Choroid plexus epithelial cell (primary cell): ENCODE data around the gene IGF2.

Experiments
- DNase-seq: peaks from one replicate; pipeline ENCODE4 v3.0.0-alpha.2; 2010; ENCODE audit warnings: low read depth
- H3K4me3 ChIP-seq: 2 replicates; pipeline ENCODE4 v1.5.1; 2011; ENCODE audit warnings: low read depth, mild to moderate bottlenecking, control low read depth, low read length, moderate library complexity
- TF ChIP-seq, protein P1 (sequence below): conservative IDR thresholded peaks from 2 replicates; pipeline ENCODE4 v1.5.1; 2011; ENCODE audit warnings: low read depth, mild to moderate bottlenecking, control low read depth, inconsistent platforms, low read length, moderate library complexity

Gene IGF2

DNA sequence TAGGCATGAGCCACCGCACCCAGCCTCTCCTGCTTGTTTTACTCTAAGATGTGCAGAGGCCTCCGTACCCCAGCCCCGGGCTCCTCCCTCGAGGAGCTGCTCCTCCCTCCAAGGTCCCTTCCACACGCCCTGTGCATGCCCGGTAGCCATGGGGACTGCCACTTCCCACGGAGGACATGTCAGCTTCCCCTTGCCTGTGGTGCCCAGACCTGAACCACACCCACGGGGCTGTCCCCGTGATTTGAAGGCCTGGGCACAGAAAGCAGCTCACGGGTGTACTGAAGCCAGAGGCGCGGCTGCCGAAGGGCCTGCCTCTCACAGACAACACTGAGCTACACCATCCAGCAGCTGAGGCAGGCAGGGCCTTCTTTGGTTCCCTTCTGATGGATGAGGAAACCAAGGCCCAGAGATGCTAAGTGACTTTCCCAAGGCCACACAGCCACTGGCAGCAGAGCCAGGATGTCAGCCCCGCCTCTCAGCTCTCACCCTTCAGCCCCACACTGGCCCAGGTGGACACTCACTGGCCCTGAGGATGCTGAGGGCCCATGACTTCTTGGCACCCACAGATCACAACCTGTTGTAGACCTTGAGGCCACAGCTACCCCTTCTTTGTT, 14.5 kb upstream of the IGF2 start:
- no peak for DNase-seq
- H3K4me3 ChIP-seq: no peak overlapping the region
- TF ChIP-seq, protein P1, sequence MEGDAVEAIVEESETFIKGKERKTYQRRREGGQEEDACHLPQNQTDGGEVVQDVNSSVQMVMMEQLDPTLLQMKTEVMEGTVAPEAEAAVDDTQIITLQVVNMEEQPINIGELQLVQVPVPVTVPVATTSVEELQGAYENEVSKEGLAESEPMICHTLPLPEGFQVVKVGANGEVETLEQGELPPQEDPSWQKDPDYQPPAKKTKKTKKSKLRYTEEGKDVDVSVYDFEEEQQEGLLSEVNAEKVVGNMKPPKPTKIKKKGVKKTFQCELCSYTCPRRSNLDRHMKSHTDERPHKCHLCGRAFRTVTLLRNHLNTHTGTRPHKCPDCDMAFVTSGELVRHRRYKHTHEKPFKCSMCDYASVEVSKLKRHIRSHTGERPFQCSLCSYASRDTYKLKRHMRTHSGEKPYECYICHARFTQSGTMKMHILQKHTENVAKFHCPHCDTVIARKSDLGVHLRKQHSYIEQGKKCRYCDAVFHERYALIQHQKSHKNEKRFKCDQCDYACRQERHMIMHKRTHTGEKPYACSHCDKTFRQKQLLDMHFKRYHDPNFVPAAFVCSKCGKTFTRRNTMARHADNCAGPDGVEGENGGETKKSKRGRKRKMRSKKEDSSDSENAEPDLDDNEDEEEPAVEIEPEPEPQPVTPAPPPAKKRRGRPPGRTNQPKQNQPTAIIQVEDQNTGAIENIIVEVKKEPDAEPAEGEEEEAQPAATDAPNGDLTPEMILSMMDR: no peak

DNA sequence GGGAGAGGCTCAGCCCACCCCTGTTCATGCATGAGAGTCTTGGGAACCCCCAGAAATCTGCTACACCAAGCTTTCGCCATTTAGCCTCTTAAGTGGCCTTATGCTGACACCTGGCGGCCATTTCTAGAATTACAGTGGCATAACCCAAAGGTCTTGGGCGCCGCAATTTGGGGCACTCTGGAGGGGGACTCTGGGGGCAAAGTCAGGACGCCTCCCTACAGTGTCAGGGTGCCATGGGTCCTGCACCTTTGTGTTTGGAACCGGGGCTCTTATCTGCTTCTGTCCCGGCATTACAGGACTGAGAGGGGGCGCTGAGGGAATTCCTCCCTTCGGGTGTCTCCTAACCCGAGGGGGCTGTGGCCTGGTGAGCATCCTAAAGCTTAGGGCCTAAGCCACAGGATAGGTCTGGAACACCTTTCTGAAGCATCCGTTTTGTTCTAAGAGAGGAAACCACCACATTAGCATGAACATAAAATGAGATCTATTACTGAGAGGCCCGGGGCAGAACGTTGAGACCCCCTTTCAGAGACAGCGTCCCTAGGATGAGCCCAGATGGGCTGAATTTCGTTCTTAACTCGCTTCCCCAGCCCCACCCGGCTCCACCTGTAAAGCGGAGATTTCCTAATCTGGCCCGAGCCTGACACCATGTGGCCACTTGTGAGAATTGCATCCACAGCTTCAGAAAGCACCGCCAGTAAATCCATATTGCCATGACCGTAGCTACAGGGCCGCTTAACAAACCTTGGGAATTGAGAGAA, 12.5 kb upstream of the IGF2 start:
- TF ChIP-seq, protein P1: peak; percentile 85
- H3K4me3 ChIP-seq: no peak overlapping the region
- peak; percentile 82 for DNase-seq

DNA sequence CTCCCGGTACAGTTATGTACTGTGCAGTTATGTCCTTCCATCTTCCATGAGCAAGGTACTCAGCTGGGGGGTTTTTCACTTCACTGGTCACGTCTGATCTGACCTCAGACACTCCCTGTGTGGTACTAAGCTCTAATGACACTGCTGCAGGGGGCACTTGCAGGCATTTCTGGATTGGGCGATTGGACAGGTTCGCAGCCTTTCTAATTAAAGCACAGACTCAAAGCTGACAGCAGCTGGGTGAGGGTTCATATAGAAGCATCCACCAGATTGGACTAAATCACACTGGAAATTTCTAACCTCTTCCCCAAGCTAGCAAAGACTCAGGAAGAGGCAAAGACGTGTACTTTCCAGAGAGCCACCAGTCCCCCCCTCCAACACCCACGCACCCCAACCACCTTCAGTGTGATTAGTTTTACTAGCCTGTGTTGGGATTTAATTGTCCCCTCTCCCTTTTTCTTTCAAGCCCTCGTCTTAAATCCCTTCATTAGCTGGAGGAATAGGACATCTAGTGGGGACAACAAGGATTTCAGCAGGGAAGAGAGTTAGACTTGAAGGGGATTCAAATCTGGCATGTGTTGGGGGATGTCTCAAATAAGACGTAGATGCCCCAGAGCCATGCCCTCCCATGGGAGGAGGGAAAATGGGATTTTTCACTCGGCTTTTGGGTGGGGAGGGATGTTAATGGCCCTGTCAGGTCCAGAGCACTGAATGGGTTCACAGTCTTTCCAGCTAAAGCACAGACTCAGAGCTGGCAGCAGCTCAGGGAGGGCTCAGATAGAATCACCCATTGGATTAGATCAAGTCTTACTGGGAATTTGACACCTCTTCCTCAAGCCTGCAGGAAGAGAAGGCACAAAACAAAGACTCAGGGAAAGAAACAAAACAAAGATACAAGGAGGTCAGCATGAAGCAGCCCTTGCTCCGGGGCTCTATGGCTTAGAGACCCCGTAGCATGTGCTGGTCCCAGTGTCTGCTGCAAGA, 11.0 kb upstream of the IGF2 start:
- DNase-seq: peak; percentile 87
- H3K4me3 ChIP-seq: no peak overlapping the region
- TF ChIP-seq, protein P1: peak; percentile 82

DNA sequence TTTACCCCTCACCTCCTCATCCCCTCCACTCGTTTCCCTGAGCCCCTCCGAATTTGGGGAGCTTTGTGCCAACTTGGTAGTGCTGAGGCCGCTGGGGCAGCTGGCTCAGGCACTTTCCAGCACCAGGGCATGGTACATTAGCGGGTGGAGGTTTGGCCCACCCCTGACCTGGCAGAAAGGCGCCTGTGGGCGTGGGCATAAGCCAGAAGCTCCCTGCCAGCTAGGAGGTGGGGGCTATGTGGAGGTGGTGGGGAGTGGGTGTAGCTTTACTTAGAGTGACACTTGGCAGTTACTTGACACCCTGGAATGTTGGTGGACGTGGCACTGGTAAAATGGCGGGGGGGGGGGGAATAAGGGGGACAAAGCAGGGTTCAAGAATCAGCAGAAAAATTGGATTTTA, 10.3 kb upstream of the IGF2 start:
- H3K4me3 ChIP-seq: no peak overlapping the region
- no peak for DNase-seq
- TF ChIP-seq, protein P1: no peak

DNA sequence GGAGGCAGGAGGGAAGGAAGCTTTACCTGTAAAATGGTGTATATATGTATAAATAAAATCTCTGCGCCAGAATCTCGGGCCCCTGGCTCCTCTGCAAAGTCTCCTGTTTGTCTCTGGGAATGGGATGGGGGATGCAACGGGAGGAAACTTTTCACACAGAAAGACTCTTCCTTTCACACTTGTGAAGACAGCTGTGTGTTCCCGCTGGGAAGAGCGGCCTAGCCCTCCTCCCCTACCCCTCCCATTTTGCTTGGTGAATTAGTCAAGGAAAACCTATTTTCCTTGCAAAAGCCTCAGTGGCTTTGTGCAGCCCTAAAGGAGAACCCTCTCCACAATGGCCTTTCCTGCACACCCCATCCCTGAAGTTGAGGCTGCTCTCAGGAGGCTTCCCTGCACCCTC, 9.4 kb upstream of the IGF2 start:
- DNase-seq: no peak
- TF ChIP-seq, protein P1: no peak

DNA sequence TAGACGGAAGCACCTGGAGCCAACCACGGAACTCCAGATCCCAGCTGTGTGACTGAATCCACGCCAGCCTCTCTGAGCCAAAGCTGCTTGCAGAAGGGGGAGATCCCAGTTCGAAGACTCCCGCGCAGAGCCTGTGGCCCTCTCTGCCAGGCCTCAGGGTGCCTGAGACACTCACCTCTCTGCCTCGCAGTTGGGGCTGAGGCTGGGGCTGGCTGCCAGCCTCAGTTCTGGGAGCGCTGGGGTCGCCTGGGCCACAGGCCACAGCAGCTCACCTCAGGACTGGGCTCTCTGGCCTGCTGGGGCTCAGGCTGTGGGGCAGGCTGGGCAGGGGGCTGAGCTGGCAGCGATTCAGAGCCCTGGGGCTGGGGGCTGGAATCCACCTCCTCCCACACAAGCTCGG, 8.2 kb upstream of the IGF2 start:
- DNase-seq: no peak
- TF ChIP-seq, protein P1: no peak
- no peak overlapping the region for H3K4me3 ChIP-seq

More for the DNA sequence above, 9.4 kb upstream of the IGF2 start:
- H3K4me3 ChIP-seq: no peak overlapping the region
